CD1c-positive myeloid dendritic cell (primary cell): ENCODE data around the gene RAB19.
"Not testable (repeated sequence)": the region's sequence is repeated elsewhere in the genome, so short reads cannot be mapped to it uniquely, and the experiment has no call there.

Experiments
- DNase-seq: peaks from one replicate; pipeline ENCODE4 v3.0.0-alpha.2; 2016; ENCODE audit errors: extremely low spot score

Gene RAB19

DNA sequence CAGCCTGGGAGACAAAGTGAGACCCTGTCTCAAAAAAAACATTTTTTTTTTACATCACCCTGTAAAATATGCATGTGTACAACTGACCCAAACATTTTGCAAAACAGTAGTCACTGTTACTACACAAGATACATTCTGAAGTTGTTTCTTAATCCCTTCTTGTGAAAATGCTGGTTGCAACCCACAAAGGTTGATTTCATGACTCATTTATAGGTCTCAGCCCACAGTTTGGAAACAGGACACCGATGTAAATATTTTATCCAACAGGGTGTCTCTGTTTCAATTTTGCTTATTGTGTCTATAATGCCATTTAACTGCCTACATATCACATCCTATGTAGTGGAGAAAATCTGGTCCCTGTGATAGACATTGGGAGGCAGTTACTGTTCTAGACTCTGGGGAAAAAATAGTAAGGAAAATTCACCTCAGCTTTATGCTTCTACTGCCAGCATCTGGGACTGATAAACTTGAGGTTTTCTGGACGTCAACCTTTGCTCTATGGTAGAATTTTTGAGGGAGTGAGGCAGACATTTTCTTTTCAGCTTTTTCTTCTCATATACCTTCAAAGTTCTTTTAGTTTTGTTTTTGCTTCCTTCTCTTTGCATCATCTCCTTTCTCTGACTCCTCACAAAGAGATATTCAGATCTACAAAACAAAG, 1.6 kb upstream of the RAB19 start:
- DNase-seq = peak; percentile 36

DNA sequence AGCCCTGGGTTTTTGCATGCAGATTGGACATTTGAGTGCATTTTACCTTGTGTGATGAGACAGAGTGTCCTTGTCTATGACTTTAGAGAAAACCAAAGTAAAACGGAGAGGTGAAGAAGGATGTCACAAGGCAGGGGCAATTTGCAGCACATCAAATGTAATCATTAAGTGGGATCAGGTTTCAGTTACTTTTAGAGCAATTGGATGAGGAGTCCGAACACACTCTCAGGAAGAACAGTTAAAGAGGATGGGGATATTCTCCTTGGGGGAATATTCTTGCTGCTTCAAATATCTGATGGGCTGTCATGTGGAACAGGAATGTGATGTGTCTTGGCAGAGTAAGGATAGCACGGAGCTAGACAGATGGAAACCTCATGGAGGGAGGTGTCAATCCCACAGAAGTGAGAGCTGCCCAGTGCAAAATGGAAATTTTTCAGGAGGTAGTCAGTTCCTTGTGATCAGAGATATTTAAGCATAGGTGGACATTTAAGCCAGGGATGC, 757 bp downstream of the RAB19 start:
- DNase-seq = no peak

DNA sequence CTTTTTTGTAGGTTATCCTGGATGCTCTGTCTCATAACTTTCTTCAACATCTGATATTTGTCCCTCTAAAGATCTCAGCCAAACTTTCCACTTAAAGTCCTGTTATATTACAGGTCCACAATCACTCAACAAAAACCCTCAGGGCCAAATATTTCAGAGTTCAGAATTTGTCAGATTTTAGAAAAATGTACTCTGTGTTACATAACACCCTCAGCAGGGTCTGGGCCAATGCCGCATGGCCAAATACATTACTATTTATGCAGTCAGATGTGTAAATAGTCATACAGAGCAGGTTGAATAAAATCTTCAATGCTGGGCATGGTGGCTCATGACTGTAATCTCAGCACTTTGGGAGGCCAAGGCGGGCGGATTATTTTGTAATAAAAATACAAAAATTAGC, 11.5 kb downstream of the RAB19 start:
- DNase-seq = no peak

DNA sequence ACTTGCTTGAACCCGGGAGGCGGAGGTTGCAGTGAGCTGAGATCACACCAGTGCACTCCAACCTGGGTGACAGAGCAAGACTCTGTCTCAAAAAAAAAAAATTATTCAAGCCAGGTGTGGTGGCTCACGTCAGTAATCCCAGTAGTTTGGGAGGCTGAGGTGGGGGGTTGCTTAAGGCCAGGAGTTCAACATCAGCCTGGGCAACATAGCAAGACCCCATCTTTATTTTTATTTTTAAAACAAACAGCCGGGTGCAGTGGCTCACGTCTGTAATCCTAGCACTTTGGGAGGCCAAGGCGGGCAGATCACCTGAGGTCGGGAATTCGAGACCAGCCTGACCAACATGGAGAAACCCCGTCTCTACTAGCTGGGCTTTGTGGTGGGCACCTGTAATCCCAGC, 12.0 kb downstream of the RAB19 start:
- not testable (repeated sequence) for DNase-seq

DNA sequence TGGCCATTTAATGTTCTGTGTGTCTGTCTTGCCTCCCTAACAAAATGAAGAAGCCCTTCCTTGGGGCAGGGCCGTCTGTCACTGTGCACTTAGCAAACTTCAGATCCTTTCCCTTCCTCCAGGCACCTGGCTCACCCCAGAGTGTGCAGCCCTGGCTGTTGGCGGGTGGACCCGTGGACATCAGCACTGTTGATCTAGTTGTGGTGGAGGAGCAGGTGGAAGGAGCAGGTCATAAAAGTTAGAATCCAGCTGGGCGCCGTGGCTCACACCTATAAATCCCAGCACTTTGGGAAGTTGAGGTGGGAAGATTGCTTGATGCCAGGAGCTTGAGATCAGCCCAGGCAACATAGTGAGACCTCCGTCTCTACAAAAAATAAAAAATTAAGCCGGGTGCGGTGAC, 12.7 kb downstream of the RAB19 start:
- no peak for DNase-seq

DNA sequence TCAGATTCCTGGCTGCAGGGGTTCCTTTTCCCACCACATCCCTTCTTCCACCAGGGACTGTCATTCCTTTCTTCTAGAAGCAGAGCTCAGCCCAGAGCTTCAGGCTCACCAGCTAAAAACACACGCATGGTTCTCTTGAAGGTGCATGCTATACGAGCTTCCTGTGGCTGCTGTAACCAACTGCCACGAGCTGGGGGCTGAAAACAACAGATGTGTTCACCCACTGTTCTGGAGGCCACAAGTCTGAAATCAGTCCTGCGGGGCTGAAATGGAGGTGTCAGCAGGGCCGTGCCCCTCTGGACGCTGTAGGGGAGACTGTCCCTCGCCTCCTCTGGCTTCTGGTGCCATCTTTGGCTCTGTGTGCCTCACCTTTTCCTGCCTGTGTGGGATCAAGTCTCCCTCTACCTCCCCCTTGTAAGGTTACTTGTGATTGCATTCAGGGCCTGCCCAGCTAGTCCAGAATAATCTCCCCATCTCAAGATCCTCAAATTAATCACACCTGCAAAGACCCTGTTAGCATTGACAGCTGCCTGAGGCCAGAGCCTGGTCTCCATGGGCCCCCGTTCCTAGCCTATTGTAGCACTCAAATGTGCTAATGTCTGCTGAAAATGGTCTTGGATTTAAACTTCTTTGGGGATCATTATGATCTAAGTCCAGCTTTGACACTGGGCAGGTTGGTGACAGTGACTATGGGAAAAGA, 13.7 kb downstream of the RAB19 start:
- DNase-seq = no peak

DNA sequence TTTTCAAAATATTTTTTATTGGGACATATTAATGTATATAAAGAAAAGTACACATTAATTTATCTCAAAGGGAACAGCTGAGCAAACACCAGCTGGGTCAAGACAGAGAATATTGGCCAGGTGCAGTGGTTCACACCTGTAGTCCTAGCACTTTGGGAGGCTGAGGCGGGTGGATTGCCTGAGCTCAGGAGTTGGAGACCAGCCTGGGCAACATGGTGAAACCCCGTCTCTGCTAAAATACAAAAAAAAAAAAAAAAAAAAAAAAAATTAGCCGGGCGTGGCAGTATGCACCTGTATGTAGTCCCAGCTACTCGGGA, 14.3 kb downstream of the RAB19 start:
- not testable (repeated sequence) for DNase-seq

DNA sequence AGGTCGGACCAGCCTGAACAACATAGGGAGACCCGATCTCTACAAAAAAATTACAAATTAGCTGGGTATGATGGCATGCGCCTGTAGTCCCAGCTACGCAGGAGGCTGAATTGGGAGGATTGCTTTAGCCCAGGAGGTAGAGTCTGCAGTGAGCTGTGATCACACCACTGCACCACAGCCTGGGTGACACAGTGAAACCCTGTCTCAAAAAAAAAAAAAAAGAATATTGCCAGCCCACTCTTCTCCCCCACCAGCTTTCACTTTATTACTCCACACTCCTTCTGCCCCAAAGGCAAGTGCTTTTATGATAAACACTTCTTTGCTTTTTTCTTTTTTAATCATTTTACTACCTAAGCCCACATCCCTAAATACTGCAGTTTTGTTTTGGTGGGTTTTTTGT, 14.8 kb downstream of the RAB19 start:
- DNase-seq = no peak

DNA sequence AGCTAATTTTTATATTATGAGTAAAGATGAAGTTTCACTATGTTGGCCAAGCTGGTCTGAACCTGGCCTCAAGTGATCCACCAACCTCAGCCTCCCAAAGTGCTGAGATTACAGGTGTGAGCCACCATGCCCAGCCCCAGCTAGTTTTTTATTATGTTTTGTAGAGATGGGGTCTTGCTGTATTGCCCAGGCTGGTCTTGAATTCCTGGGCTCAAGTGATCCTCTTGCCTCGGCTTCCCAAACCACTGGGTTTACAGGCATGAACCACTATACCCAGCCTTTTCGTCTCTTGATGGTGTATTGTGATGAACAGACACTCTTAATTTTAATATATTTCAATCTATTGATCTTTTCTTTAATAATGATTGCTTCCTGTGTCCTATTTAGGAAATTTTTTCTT, 17.7 kb downstream of the RAB19 start:
- DNase-seq = no peak

DNA sequence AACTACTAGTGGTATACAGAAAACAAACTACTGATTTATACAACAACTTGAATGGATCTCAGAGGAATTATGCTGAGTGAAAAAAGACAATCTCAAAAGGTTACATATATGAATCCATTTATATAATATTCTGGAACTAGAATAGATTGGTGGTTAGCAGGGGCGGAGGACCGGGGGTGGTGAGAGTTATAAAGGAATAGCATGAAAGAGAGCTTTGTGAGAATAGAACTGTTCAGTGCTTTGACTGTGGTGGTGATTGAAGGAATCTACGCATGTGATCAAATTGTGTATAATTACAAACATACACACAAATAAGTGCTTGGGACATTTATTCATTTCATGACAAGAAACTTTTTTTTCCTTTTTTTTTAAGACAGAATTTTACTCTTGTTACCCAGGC, 19.6 kb downstream of the RAB19 start:
- no peak for DNase-seq

DNA sequence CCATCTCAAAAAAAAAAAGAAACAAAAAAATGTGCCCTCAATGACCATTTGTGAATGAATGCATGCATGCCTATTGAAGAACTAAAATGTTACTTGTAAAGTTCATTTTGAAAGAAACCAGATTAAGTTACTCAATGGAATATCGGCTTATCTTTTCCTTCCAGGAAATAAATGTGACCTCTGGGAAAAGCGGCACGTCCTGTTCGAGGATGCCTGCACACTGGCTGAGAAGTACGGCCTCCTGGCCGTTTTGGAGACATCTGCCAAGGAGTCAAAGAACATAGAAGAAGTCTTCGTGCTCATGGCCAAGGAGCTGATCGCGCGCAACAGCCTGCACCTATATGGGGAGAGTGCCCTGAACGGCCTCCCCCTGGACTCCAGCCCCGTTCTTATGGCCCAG, 21.9 kb downstream of the RAB19 start:
- no peak for DNase-seq

DNA sequence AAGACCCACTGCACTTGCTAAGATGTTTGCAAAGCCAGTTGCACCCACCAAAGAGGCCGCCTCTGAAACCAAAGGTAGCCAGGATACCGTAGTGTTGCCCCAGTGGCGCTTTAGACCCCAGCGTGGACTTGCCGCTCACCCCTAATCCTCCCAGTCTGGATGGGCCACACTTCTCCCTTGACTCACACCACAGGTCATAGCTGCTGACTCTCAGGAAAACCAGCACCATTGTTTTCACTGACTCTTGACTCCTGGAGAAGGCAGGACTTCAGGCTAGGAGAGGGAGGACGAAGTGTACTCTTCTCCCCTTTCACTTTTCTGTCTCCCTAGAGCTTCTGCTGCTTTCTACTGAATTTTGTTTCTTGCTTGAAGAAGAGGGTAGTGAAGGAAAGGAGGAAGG, 22.3 kb downstream of the RAB19 start:
- DNase-seq = no peak

DNA sequence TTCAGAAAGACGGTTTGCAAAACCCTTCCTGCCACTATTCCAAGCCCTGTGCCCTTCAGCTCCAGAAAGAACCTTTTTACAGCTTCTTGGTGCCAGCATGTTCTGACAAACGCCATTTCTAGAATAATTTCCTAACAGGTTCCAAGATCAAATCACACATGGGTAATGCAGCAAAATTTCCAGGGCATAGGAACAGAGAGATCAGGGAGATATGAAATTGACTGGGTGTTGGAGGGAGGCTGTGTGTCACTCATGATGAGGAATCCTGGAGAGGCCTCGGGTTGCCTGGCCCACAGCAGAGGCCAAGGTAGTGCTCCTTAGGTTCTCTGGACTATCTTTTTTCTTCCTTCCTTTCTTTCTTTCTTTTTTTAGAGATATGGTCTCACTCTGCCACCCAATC, 29.5 kb downstream of the RAB19 start:
- DNase-seq = no peak

DNA sequence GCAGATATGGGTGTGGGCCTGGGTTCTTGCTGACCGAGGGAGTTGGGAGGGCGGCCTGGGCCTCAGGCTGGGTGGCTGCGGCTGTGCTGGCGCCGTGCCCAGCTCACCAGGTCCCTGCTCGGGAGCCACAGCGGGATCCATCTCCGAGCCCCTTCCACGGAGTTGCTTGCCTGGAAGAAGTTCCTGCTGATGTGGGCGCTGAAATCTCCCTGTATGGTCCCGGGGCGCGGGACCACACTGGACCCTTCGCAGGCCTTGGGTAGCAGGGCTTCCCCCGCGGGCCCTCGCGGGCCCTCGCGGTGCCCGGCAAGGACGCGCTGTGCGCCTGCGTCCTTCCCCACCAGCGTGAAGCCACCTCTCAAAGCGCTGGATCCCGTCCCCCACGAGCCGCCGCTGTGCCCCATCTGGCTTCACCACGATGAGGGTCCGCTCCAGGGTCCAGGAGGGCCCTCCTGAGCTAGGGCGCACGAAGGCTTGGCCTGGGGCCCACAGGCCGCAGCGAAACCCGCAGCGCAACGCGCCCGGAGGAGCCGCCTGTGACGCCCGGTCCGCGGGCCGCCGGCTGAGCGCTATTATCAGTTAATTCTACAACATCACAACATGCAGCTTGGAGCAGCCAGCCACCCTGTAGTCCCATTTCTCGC, 31.5 kb downstream of the RAB19 start:
- DNase-seq = no peak

DNA sequence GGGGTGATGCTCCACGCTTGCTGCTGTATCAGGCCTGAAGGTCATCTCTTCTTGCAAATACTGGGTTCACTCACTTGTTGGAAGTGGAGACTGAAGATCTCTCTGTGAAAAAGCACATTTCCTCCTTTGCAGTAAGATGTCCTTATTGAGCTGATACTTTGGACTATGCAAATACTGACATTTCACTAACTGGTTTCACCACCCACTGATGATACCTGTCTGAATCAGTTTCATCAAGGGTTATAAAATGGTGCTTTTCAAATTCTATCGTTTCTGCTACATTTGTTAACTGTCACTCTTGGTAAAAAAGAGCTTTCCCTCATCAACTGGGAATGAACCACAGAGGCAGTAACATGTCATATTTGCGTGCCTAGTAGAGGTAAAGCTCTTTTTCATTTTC, 35.5 kb downstream of the RAB19 start:
- DNase-seq = no peak

DNA sequence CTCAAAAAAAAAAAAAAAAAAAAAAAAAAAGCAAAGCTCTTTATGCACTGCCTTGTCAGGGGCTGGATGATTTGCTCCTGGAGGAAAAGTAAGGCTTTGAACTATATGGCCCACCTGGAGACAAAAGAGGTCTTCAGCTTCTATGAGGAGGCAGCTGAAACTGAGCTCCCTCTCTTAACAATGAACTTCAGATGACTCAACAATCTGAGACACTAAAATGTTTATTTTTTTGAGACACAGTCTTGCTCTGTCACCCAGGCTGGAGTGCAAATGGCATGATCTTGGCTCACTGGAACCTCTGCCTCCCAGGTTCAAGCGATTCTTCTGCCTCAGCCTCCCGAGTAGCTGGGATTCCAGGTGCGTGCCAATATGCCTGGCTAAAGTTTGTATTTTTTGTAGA, 36.7 kb downstream of the RAB19 start:
- DNase-seq = no peak

DNA sequence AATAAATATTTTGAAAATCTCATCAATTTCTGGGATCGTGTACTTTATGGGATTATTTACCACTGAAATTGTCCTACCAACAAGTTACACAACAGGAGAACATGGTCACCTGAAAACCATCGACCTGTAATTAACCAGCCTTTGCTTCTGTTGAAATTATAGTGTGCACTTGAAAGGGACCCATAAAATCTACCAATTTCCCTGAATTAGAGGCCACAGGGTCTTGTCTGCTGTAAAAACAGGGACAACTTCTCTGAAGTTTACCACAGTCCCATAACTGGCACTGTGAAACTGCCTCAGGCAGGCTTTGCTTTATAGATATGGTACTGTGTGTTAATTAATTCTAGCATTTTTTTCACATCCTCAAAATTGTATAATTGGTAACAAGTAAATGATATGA, 37.7 kb downstream of the RAB19 start:
- no peak for DNase-seq

DNA sequence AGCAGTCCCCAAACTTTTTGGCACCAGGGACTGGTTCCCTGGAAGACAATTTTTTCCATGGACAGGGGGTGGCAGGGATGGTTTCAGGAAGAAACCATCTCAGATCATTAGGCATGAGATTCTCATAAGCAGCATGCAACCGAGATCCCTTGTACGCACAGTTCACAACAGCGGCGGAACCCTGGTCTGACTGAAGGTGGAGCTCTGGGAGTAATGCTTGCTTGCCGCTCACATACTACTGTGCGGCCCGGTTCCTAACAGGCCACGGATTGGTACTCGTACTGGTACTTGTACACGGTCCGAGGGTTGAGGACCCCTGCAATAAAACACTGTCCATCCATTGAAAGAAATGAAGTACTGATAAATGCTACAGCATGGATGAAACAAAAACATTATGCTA, 42.6 kb downstream of the RAB19 start:
- no peak for DNase-seq

DNA sequence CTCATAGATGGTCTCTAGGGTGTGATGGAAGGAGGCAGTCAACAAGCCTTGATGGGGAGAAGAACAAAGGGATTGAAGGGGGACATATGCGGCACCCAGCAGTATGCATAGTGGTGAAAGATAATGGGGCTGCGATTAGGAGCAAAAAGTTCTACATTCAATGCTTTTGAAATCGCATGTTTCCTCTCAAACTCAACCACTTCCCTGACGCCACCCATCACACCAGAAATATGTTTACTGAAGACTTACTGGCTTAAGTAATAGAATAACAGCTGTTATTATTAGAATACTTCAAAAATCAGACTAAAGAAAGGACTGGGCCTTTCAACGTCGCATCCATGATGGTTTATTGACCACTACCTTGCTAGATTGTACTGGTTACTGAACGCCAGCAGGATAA, 44.0 kb downstream of the RAB19 start:
- DNase-seq = no peak

DNA sequence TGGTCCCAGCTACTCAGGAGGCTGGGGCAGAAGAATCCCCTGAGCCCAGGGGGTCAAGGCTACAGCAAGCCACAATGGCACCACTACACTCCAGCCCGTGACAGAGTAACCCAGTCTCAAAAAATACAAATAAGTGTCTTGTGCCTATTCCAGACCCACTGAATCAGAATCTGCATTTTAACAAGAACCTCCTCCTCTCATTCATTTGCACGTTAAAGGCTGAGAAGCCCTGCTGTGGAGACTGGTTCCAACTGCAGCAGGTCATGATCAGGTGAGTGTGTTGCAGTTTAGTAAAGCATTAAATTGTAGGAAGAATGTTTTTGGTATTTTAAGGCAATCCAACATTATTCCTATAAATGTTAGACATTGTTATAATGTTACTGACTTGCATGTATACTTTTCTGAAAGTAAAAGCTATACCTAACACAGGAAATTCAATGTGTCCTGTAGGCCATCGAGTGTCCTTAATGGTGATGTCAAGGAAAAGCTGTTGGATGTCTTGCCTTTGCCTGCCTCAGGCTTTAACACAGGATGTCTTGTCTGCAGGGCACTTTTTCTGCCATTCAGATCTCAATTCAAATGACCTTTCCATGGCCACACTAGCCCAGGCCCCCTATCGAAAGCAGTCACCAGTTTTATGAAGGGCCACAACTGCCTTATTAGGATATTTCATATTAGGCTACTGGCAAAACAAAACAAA, 45.1 kb downstream of the RAB19 start:
- no peak for DNase-seq

DNA sequence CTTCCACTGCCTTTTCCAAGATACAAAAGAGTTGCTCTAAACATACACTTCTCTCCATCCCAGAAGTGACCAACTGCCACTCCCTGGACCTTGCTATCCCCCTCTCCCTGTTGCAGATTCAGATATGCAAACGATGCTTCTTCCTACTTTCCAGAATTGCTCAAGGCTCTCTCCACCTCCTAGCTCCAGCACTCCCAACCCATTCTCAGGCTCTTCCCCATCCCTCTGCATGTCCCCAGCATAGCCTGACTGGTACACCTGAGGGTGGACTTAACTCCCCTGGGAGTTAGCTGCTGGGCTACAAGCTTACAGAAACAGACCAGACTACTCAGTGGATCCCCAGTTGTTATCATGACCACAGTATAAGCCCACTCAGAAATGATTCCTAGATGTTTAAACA, 47.9 kb downstream of the RAB19 start:
- DNase-seq = no peak

DNA sequence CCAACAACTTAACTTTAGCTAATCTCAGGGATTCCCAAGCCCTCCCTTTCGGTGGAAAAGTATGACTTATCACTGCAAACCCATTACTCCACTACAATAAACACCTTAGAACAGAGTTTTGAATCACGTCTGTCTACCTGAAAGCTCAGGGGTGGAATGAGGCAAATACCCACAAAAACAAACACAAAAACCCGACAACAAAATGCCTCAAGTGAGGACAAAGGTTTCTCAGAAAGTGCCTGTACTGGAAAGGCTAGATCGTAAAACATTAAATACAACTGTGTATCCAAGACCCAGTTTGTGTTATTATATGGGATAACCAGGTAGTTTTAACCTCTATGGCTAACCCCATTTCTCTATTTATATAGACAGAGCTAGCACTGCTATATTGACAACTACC, 49.4 kb downstream of the RAB19 start:
- DNase-seq = no peak
